ENCODE results near the gene ITIH6.
A peak's percentile ranks its signal among the peaks of the same experiment; 100 is the strongest.

The ITIH6 gene

DNA sequence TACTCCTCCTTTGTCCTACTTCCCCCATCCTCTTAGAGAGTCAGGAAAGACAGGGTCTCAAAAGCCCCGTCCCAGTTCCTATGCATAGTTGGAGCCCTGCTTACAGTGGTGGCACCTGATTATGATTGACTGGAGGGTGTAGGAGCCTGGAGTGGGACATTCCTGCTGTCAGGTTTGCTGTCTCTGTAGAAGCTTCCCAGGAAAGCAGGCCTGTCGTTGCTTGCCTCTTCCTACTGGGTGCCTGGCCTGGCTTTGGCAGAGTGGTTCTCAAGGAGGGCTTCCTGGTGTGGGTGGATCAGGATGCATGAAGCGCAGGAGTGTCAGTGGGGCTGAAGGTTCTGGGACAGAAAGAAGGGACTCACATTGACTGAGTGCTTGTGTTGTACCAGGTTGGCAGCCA lies 14.3 kb upstream of the ITIH6 start:
- no peak overlapping the region for H3K27ac ChIP-seq
- TF ChIP-seq, protein P1, sequence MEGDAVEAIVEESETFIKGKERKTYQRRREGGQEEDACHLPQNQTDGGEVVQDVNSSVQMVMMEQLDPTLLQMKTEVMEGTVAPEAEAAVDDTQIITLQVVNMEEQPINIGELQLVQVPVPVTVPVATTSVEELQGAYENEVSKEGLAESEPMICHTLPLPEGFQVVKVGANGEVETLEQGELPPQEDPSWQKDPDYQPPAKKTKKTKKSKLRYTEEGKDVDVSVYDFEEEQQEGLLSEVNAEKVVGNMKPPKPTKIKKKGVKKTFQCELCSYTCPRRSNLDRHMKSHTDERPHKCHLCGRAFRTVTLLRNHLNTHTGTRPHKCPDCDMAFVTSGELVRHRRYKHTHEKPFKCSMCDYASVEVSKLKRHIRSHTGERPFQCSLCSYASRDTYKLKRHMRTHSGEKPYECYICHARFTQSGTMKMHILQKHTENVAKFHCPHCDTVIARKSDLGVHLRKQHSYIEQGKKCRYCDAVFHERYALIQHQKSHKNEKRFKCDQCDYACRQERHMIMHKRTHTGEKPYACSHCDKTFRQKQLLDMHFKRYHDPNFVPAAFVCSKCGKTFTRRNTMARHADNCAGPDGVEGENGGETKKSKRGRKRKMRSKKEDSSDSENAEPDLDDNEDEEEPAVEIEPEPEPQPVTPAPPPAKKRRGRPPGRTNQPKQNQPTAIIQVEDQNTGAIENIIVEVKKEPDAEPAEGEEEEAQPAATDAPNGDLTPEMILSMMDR (conservative IDR thresholded peaks at IDR 0.05), result no peak

DNA sequence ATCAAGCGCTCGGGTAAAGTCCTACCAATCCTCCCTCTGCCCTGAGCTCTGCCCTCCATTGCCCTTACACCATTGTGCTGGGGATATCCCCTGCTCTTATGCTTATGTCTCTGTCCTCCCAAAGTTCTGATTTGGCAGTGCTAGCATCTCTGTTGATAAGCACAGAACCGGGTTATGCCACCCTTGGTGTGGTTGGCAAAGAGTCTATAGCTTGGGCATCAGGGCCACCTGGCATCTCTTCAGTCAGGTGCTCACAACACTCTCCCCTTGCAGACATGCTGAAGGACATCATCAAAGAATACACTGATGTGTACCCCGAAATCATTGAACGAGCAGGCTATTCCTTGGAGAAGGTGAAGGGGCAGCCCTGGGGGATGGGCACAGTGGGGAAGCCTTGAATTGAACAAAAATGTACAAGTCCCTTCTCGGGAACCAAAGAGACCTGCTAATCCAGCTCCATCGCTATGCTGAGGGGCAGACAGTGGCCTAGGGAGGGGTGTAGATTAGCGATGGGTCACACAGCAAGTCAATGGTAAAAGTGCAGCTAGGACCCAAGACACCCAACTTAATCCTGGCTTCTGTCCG lies 13.3 kb upstream of the ITIH6 start:
- TF ChIP-seq, protein P1 (conservative IDR thresholded peaks at IDR 0.05), result no peak
- no peak overlapping the region for H3K27ac ChIP-seq

DNA sequence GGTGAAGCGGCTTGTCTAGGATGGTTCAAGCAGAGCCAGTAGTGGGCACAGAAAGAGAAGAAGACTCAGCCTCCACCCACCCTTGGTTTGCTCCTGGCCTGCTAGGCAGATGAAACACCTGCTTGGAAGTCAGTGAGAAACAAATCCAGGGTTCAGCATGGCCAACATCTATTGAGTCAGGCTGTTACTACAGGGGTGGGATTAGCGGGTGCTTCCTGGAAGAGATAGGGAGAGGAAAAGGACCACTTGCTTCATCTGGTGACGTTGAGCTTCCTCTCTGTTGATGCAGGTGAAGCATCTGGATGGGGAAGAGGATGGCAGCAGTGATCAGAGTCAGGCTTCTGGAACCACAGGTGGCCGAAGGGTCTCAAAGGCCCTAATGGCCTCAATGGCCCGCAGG lies 12.5 kb upstream of the ITIH6 start:
- TF ChIP-seq, protein P1 (conservative IDR thresholded peaks at IDR 0.05), result no peak

DNA sequence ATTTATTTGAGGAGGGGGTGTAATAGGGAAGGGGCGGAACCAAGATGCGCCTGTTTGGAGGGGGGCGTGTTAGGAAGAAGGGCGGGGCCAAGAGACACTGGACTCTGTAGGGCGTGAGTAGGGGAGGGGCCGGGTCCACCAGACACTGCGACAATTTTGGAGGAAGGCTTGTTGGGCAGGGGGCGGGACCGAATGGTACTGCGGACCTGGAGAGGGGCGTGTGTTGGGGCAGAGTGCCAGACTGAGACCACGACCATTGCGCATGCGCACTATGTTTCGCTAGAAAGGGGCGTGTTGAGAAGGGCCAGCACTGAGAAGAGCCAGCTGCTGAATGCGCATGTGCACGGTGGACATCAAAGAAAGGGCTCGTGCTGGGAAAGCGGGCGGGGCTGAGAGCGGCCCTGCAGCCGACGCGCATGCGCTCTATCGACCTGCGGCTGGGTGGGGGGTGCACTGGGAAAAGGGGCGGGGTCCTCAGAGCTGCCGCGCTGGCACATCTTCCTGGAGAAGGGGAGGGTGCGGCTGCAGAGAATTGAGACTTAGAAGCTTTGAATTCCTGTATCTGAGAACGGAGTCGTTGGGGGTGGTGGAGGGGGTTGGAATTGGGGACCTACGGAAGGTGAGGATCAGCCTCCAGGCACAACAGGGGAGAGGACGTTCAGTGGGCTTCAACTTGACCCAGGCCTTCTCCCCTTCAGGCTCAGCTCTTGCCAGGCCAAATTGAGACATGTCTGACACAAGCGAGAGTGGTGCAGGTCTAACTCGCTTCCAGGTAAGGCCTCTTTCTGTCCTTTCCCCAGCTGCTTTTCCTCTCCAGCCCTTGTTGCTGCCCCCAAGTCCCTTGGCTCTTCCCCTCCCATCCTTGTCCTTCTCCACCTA lies 10.8 kb upstream of the ITIH6 start:
- TF ChIP-seq, protein P1 (conservative IDR thresholded peaks at IDR 0.05), result no peak
- peak overlapping the region; percentile 90 for H3K27ac ChIP-seq

More for the DNA sequence above, 12.5 kb upstream of the ITIH6 start:
- no peak overlapping the region; the same call in 1 of the 2 replicates for H3K27ac ChIP-seq

DNA sequence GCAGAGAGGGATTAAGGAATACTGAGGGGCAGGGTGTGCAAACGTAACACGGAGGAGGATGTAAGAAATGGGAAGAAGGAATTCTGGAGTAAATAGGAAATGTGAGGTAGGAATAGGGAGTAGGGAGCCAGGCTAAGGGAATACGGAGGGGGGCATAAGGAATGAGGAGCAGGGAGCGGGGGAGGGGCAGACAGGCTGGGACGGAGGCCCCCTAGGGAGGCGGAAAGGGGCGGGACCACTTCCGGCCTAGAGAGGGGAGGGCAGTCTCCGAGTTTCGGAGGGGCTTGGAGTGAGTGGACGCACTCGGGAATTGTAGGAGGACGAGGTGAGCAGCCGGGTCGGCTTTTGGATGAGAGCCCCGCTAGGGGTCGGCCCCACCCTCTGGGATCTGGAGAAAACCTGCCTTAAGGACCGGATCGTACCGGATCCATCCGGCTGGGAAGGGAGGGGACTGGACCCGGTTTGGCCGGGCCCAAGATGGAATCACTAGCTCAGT lies 10.1 kb upstream of the ITIH6 start:
- TF ChIP-seq, protein P1 (conservative IDR thresholded peaks at IDR 0.05), result no peak
- peak overlapping the region; percentile 90 for H3K27ac ChIP-seq

DNA sequence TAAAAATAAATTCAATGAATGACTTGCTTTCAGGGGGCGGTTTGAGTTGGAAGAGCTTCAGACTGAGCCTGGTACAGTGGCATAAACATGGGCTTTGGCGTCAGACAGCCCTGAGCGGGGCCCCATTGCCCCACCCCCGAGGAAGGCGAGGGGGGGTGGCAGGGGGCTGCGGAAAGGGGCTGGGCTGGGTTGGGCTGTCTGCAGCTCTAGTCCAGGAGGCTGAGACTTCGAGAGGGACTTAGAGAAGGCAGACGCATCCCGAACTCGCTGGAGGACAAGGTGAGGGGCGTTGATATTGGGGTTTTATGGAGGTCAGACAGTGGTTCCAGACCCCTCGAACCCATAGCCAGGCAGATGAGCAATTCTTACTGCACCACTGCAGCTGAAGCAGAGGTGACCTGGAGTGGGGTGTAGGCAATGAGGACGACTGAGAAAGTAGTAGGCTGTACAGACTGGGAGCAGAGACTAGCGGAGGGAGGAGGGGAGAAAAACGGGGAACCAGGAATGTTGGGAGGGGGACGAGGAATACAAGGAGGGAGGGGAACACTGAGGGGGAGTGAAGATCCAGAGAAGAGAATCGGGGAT lies 9.6 kb upstream of the ITIH6 start, which contains the start of gene MAGED2:
Gene MAGED2 (plus strand): TSS at position 222 of the 585 bp plus-strand sequence. CDS start 1,587 bp downstream, outside the sequence.
- H3K27ac ChIP-seq, result peak within 1 kb of the TSS; percentile 90
- TF ChIP-seq, protein P1 (conservative IDR thresholded peaks at IDR 0.05), result no peak

DNA sequence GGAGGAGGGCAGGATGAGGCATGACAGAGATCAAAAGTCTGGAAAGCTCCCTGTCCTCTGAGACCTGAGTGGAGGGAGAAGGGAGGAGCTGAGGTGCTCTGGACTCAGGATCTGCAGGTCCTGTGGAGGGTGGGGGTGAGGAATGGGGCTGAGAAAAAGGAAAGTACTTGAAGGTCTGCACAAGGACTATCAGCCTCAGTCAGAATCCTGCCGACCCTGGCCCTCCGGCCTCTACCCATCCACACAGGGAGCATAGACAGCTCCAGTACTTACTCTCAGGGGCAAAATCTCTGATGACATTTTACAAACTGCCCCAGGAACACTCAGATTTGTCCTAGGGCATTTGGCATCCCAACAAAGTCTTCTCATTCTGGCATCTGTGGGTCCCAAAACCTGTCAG lies 991 bp upstream of the ITIH6 start:
- TF ChIP-seq, protein P1 (conservative IDR thresholded peaks at IDR 0.05), result no peak
- no peak overlapping the region for H3K27ac ChIP-seq

Data from VCaP (cell line).